Measurements from ENCODE around the gene SHROOM2. TPM values are rescaled to one million over a fixed set of nuclear protein-coding genes. Genes with fewer than 3 reads are reported as not detected.

SHROOM2 gene
- total and polyA plus RNA-seq, 9 of the 15 experiments (the other 6 are each of a cell fraction or from before 2014, with no cell fraction given): not detected

DNA sequence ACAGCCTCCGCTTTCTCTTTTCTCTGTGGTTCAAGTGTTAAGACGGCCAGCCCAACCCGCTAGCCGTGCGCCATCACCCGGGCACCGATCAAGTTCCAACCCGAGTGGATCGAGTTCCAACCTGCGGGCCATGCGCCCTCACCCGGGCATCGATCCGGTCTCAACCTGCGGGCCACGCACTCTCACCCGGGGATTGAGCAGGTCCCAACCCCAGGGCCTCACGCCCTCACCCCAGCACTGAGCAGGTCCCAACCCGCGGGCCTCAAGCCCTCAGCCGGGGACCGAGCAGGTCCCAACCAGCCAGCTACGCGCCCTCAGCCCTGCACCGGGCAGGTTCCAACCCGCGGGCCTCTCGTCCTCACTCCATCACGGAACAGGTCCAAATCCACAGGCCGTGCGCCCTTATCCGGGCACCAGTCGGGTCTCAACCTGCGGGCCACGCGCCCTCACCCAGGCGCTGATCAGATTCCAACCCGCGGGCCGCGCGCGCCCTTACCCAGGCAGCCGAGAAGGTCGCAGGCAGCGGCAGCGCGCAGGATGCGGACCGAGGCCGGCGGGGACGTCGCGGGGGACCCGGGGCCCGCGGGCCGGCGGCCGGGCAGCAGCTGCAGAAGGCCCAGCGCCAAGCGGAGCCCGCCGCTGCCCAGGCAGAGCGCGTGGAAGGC, 21.0 kb upstream of the SHROOM2 start:
- Histone ChIP-seq H2AFZ (ENCODE audit: low read depth, low read length) (no peak overlapping the region), H3K4me3 (no peak overlapping the region), H3K9ac (ENCODE audit: insufficient read depth in 1 of 2, low read depth in 2 of 2, low read length in 2 of 2) (no peak overlapping the region), H3K79me2 (ENCODE audit: control insufficient read depth, insufficient read depth, low read length) (no peaks in the 10 kb centered on the region), H3K9me3 (replicated peaks; ENCODE audit: control insufficient read depth, insufficient read depth, low read depth, low read length) (no peaks in the 10 kb centered on the region), H3K4me2 (ENCODE audit: insufficient read depth, low read length) (no peak overlapping the region), H3K27ac (ENCODE audit: extremely low read depth, low read depth, low read length) (no peak overlapping the region), H4K20me1 (replicated peaks; ENCODE audit: control insufficient read depth, insufficient read depth, low read length) (no peaks in the 10 kb centered on the region), H3K27me3 (ENCODE audit: control insufficient read depth in 2 of 2, insufficient read depth in 2 of 2, low read length in 2 of 2) (peaks cover 2 to 16% of the 10 kb centered on the region in 2 experiments; a peak in 4 of 5 replicates), H3K9me1 (ENCODE audit: control insufficient read depth, insufficient read depth, low read length) (no peaks in the 10 kb centered on the region), H3K4me1 (replicated peaks in 1 of 2; ENCODE audit: control insufficient read depth in 2 of 2, insufficient read depth in 2 of 2, low read length in 2 of 2) (no peaks in the 10 kb centered on the region), H3K36me3 (ENCODE audit: control insufficient read depth, insufficient read depth, low read length) (no peaks in the 10 kb centered on the region)
- DNase-seq (ENCODE audit: extremely low read depth in 1 of 4, low spot score in 3 of 4): peak in 1 of 4 experiments; percentile 0
- ChIA-PET POLR2A (no interaction called here), CTCF (ENCODE audit: low intra/inter-chr PET ratio) (interaction anchor here (0.7 kb wide), 1 partner anchor 740 kb away, joined by 4 read pairs; no protein-coding TSS in a partner anchor)
- 11% methylated on average over 15 of the region's 67 CpGs for WGBS (ENCODE audit: insufficient coverage, low coverage, missing lambda C conversion rate)
- no peak for ATAC-seq
- in situ Hi-C loops (cut with MboI): no loop called here
- intact Hi-C loops (cut with micrococcal nuclease): no loop called here
- no peak for TF ChIP-seq GATA2 (CRISPR knock-in tag; IDR thresholded peaks at IDR 0.05)
- TF ChIP-seq ZC3H4 (CRISPR knock-in tag; IDR thresholded peaks at IDR 0.05; ENCODE audit: borderline replicate concordance): no peak
- no peak for TF ChIP-seq SMAD1 (IDR thresholded peaks at IDR 0.05; ENCODE audit: low read depth, low read length, partially characterized antibody)
- no peak for FAIRE-seq
- BruUV-seq (replicated peaks): no TSS peak

- WGBS (ENCODE audit: insufficient coverage, low coverage, missing lambda C conversion rate): no CpG with 5 or more reads among the region's 26 CpGs
- CTCF ChIA-PET (ENCODE audit: low intra/inter-chr PET ratio): no interaction called here
- in situ Hi-C loops (cut with MboI): no loop called here
- Histone ChIP-seq H3K4me3 (no peak within 1 kb of the TSS), H3K4me1 (replicated peaks in 1 of 2; ENCODE audit: control insufficient read depth in 2 of 2, insufficient read depth in 2 of 2, low read length in 2 of 2) (no peaks in the 10 kb centered on the region), H3K27ac (ENCODE audit: extremely low read depth, low read depth, low read length) (no peak within 1 kb of the TSS), H3K9me1 (ENCODE audit: control insufficient read depth, insufficient read depth, low read length) (no peaks in the 10 kb centered on the region), H3K4me2 (ENCODE audit: insufficient read depth, low read length) (no peak within 1 kb of the TSS), H3K79me2 (ENCODE audit: control insufficient read depth, insufficient read depth, low read length) (no peaks in the 10 kb centered on the region), H4K20me1 (replicated peaks; ENCODE audit: control insufficient read depth, insufficient read depth, low read length) (no peaks in the 10 kb centered on the region), H3K9me3 (replicated peaks; ENCODE audit: control insufficient read depth, insufficient read depth, low read depth, low read length) (no peaks in the 10 kb centered on the region), H2AFZ (ENCODE audit: low read depth, low read length) (no peak within 1 kb of the TSS), H3K36me3 (ENCODE audit: control insufficient read depth, insufficient read depth, low read length) (no peaks in the 10 kb centered on the region), H3K9ac (ENCODE audit: insufficient read depth in 1 of 2, low read depth in 2 of 2, low read length in 2 of 2) (no peak within 1 kb of the TSS), H3K27me3 (ENCODE audit: control insufficient read depth in 2 of 2, insufficient read depth in 2 of 2, low read length in 2 of 2) (peaks cover 2 to 17% of the 10 kb centered on the region in 2 experiments; a peak in 4 of 5 replicates)
- FAIRE-seq: no peak
- POLR2A ChIA-PET: no interaction called here
- BruUV-seq (replicated peaks): no TSS peak
- no peak for DNase-seq (ENCODE audit: extremely low read depth in 1 of 4, low spot score in 3 of 4)
- ATAC-seq: no peak
- intact Hi-C loops (cut with micrococcal nuclease): no loop called here
- TF ChIP-seq, protein P1, sequence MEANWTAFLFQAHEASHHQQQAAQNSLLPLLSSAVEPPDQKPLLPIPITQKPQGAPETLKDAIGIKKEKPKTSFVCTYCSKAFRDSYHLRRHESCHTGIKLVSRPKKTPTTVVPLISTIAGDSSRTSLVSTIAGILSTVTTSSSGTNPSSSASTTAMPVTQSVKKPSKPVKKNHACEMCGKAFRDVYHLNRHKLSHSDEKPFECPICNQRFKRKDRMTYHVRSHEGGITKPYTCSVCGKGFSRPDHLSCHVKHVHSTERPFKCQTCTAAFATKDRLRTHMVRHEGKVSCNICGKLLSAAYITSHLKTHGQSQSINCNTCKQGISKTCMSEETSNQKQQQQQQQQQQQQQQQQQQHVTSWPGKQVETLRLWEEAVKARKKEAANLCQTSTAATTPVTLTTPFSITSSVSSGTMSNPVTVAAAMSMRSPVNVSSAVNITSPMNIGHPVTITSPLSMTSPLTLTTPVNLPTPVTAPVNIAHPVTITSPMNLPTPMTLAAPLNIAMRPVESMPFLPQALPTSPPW (CRISPR knock-in tag; IDR thresholded peaks at IDR 0.05): no peak
- TF ChIP-seq FOXA1 (IDR thresholded peaks at IDR 0.05; ENCODE audit: borderline replicate concordance) (no peak), FIP1L1 (IDR thresholded peaks at IDR 0.05; ENCODE audit: low read depth, low read length, poor library complexity, severe bottlenecking) (no peak), MLLT1 (IDR thresholded peaks at IDR 0.05) (no peak), ATF1 (CRISPR knock-in tag; IDR thresholded peaks at IDR 0.05) (no peak), ATF1 (tag; IDR thresholded peaks at IDR 0.05) (no peak)
Measured at GRCh38 chrX:9765737-9766097, 20.5 kb upstream of the SHROOM2 start, which contains the start of gene GPR143. Gene GPR143, minus strand, starts transcription at chrX:9765847. Its CDS starts 30 bp downstream, at chrX:9765817.
